Astrocyte (in vitro differentiated cells and primary cell): ENCODE results near the gene CDH26. TPM values are rescaled to one million over a fixed set of nuclear protein-coding genes. Genes with fewer than 3 reads are reported as not detected.

Experiments used
- DNase-seq: peaks from one replicate; pipeline ENCODE4 v3.0.0-alpha.2; 2010; ENCODE audit warnings: low read depth
- FAIRE-seq: peaks from 2 replicates; lab custom pipeline; 2011; peaks lifted over from hg19 to GRCh38; lab: Jason Lieb, UNC
- H2AFZ ChIP-seq: 2 replicates; pipeline ENCODE4 v1.6.0; 2012; ENCODE audit warnings: low read depth, low read length, inconsistent platforms
- H3K27ac ChIP-seq: 2 replicates; pipeline ENCODE4 v1.5.1; 2011; ENCODE audit warnings: low read depth, low read length, inconsistent platforms
- H3K27me3 ChIP-seq: 2 replicates; pipeline ENCODE4 v1.6.0; 2011; ENCODE audit warnings: low read length, inconsistent platforms; ENCODE audit not compliant: insufficient read depth
- H3K36me3 ChIP-seq: 2 replicates; pipeline ENCODE4 v1.5.1; 2011; ENCODE audit warnings: low read length, inconsistent platforms; ENCODE audit not compliant: insufficient read depth
- H3K4me1 ChIP-seq: 2 replicates; pipeline ENCODE4 v1.5.1; 2011; ENCODE audit warnings: low read length, inconsistent platforms; ENCODE audit not compliant: insufficient read depth
- H3K4me2 ChIP-seq: 2 replicates; pipeline ENCODE4 v1.6.0; 2012; ENCODE audit warnings: low read length, inconsistent platforms
- H3K4me3 ChIP-seq: 2 replicates; pipeline ENCODE4 v1.5.1; 2011; ENCODE audit warnings: low read depth, mild to moderate bottlenecking, low read length, inconsistent platforms; ENCODE audit not compliant: insufficient read depth
- H3K79me2 ChIP-seq: 2 replicates; pipeline ENCODE4 v1.6.0; 2012; ENCODE audit warnings: mild to moderate bottlenecking, low read length, inconsistent platforms; ENCODE audit not compliant: insufficient read depth
- H3K9ac ChIP-seq: 2 replicates; pipeline ENCODE4 v1.6.0; 2012; ENCODE audit warnings: mild to moderate bottlenecking, low read length, inconsistent platforms
- H3K9me3 ChIP-seq: 2 replicates; pipeline ENCODE4 v1.5.1; 2012; ENCODE audit warnings: low read depth, mild to moderate bottlenecking, low read length, inconsistent platforms; ENCODE audit not compliant: insufficient read depth
- H4K20me1 ChIP-seq: 2 replicates; pipeline ENCODE4 v1.6.0; 2012; ENCODE audit warnings: low read length, inconsistent platforms; ENCODE audit not compliant: insufficient read depth
- H3K27ac Mint-ChIP-seq: one replicate; pipeline ENCODE4 v1.8.0; 2021; ENCODE audit warnings: mild to moderate bottlenecking, mixed read lengths; ENCODE audit not compliant: unreplicated experiment
- H3K27me3 Mint-ChIP-seq: one replicate; pipeline ENCODE4 v1.8.0; 2021; ENCODE audit warnings: low read depth, mixed read lengths; ENCODE audit not compliant: unreplicated experiment
- H3K36me3 Mint-ChIP-seq: one replicate; pipeline ENCODE4 v1.8.0; 2021; ENCODE audit warnings: low read depth, mixed read lengths; ENCODE audit not compliant: unreplicated experiment
- H3K4me1 Mint-ChIP-seq: one replicate; pipeline ENCODE4 v1.8.0; 2021; ENCODE audit warnings: low read depth, mixed read lengths; ENCODE audit not compliant: unreplicated experiment
- H3K4me3 Mint-ChIP-seq: one replicate; pipeline ENCODE4 v1.8.0; 2021; ENCODE audit warnings: mild to moderate bottlenecking, moderate library complexity, mixed read lengths; ENCODE audit not compliant: unreplicated experiment
- H3K9me3 Mint-ChIP-seq: one replicate; pipeline ENCODE4 v1.8.0; 2021; ENCODE audit warnings: mild to moderate bottlenecking, mixed read lengths; ENCODE audit not compliant: unreplicated experiment
- CTCF ChIP-seq: IDR thresholded peaks from 2 replicates; pipeline ENCODE4 v1.5.1; 2011; ENCODE audit warnings: low read depth, mild to moderate bottlenecking, inconsistent platforms, low read length, moderate library complexity; ENCODE audit not compliant: insufficient read depth
- EZH2 ChIP-seq: IDR thresholded peaks from 2 replicates; pipeline ENCODE4 v1.6.1; 2012; ENCODE audit warnings: mild to moderate bottlenecking, low read length, inconsistent platforms; ENCODE audit not compliant: insufficient read depth
- total RNA-seq: library from RNA; stranded (reverse); gene quantifications from 2 replicates; pipeline ENCODE4 v1.2.1, GENCODE V29; 2021

CDH26 gene
- total RNA-seq, 1 donor from 2014 or later = 0.34 TPM

GRCh38 chr20:59966428-59966827 lies 8.2 kb downstream of the CDH26 start:
- no peaks in the 10 kb centered on the region for H3K27me3 ChIP-seq
- TF ChIP-seq CTCF (no peak), EZH2 (no peak)
- H3K9ac ChIP-seq = no peak overlapping the region
- no peak for DNase-seq
- no peaks in the 10 kb centered on the region for H3K36me3 ChIP-seq
- H3K27me3 Mint-ChIP-seq = peaks cover 2% of the 10 kb centered on the region
- no peaks in the 10 kb centered on the region for H3K4me1 Mint-ChIP-seq
- no peak overlapping the region for H3K4me3 Mint-ChIP-seq
- no peaks in the 10 kb centered on the region for H3K36me3 Mint-ChIP-seq
- H2AFZ ChIP-seq = no peak overlapping the region
- no peak for FAIRE-seq
- no peaks in the 10 kb centered on the region for H3K9me3 Mint-ChIP-seq
- H3K27ac Mint-ChIP-seq = no peak overlapping the region
- no peak overlapping the region for H3K4me2 ChIP-seq
- H3K79me2 ChIP-seq = no peaks in the 10 kb centered on the region
- H3K4me3 ChIP-seq = no peak overlapping the region
- H3K9me3 ChIP-seq = no peaks in the 10 kb centered on the region
- H3K27ac ChIP-seq = no peak overlapping the region
- H3K4me1 ChIP-seq = no peaks in the 10 kb centered on the region
- no peaks in the 10 kb centered on the region for H4K20me1 ChIP-seq

GRCh38 chr20:59971428-59971827 lies 13.2 kb downstream of the CDH26 start:
- Histone ChIP-seq H3K27ac (no peak overlapping the region), H3K36me3 (no peaks in the 10 kb centered on the region), H3K9ac (no peak overlapping the region), H3K9me3 (no peaks in the 10 kb centered on the region), H2AFZ (no peak overlapping the region), H3K4me1 (no peaks in the 10 kb centered on the region), H3K27me3 (no peaks in the 10 kb centered on the region), H3K4me2 (no peak overlapping the region), H4K20me1 (no peaks in the 10 kb centered on the region), H3K4me3 (no peak overlapping the region), H3K79me2 (no peaks in the 10 kb centered on the region)
- no peaks in the 10 kb centered on the region for H3K27me3 Mint-ChIP-seq
- no peak for DNase-seq
- no peak for FAIRE-seq
- no peak for TF ChIP-seq CTCF
- no peak for TF ChIP-seq EZH2
- no peak overlapping the region for H3K27ac Mint-ChIP-seq
- no peaks in the 10 kb centered on the region for H3K9me3 Mint-ChIP-seq
- H3K4me1 Mint-ChIP-seq = no peaks in the 10 kb centered on the region
- no peak overlapping the region for H3K4me3 Mint-ChIP-seq
- no peaks in the 10 kb centered on the region for H3K36me3 Mint-ChIP-seq

- Mint-ChIP-seq H3K9me3 (no peaks in the 10 kb centered on the region), H3K4me3 (no peak overlapping the region), H3K4me1 (no peaks in the 10 kb centered on the region), H3K27me3 (no peaks in the 10 kb centered on the region), H3K27ac (no peak overlapping the region), H3K36me3 (no peaks in the 10 kb centered on the region)
- no peak overlapping the region for H3K27ac ChIP-seq
- DNase-seq (no peak), FAIRE-seq (no peak)
- no peak overlapping the region for H3K9ac ChIP-seq
- no peak overlapping the region for H2AFZ ChIP-seq
- H3K27me3 ChIP-seq = no peaks in the 10 kb centered on the region
- no peaks in the 10 kb centered on the region for H3K9me3 ChIP-seq
- no peak overlapping the region for H3K4me3 ChIP-seq
- TF ChIP-seq CTCF = no peak
- no peak for TF ChIP-seq EZH2
- no peak overlapping the region for H3K4me2 ChIP-seq
- no peaks in the 10 kb centered on the region for H3K4me1 ChIP-seq
- H4K20me1 ChIP-seq = no peaks in the 10 kb centered on the region
- no peaks in the 10 kb centered on the region for H3K79me2 ChIP-seq
- no peaks in the 10 kb centered on the region for H3K36me3 ChIP-seq
These were observed 14.0 kb downstream of the CDH26 start for GRCh38 chr20:59972037-59972801.
